HepG2 (cell line): ENCODE results near the gene ZBP1. TPM values are rescaled to one million over a fixed set of nuclear protein-coding genes. Genes with fewer than 3 reads are reported as not detected.
A peak's percentile ranks its signal among the peaks of the same experiment; 100 is the strongest.

Experiments used
- CHD4 ChIP-seq: fragments of 200-600 bp; sonication (generic); IDR thresholded peaks from 2 replicates; pipeline ENCODE4 v1.7.0; 2017; ENCODE audit warnings: mild to moderate bottlenecking, low read length, borderline replicate concordance
- DR1 ChIP-seq: sonication (generic); formaldehyde crosslinking; IDR thresholded peaks from 2 replicates; pipeline ENCODE4 v1.8.0; 2021; ENCODE audit warnings: mild to moderate bottlenecking, missing genetic modification reagents, inconsistent platforms
- HNRNPUL1 ChIP-seq: fragments of 200-400 bp; formaldehyde crosslinking; IDR thresholded peaks from 2 replicates; pipeline ENCODE4 v1.6.1; 2017; ENCODE audit warnings: low read depth, mild to moderate bottlenecking, low read length, moderate library complexity
- HOXA5 ChIP-seq: sonication (generic); formaldehyde crosslinking; IDR thresholded peaks from 2 replicates; pipeline ENCODE4 v1.4.0; 2020; ENCODE audit warnings: missing genetic modification reagents
- KDM1A ChIP-seq: IDR thresholded peaks from 2 replicates; pipeline ENCODE4 v1.6.1; 2016; ENCODE audit warnings: missing compliant biosample characterization
- KDM3A ChIP-seq: IDR thresholded peaks from 2 replicates; pipeline ENCODE4 v1.6.1; 2018; ENCODE audit warnings: low read depth, missing compliant biosample characterization
- KDM5B ChIP-seq: sonication (generic); formaldehyde crosslinking; IDR thresholded peaks from 2 replicates; pipeline ENCODE4 v1.4.0; 2020; ENCODE audit warnings: missing genetic modification reagents, mild to moderate bottlenecking, borderline replicate concordance
- MXI1 ChIP-seq: IDR thresholded peaks from 3 replicates; pipeline ENCODE4 v1.6.1; 2012; ENCODE audit warnings: low read depth, low read length, inconsistent platforms, borderline replicate concordance
- RBAK ChIP-seq: sonication (generic); formaldehyde crosslinking; IDR thresholded peaks from 2 replicates; pipeline ENCODE4 v1.5.1; 2020; ENCODE audit warnings: mild to moderate bottlenecking, missing genetic modification reagents
- REXO4 ChIP-seq: sonication (generic); formaldehyde crosslinking; IDR thresholded peaks from 2 replicates; pipeline ENCODE4 v1.8.0; 2022; ENCODE audit warnings: missing genetic modification reagents, mild to moderate bottlenecking, borderline replicate concordance
- RORA ChIP-seq: sonication (generic); formaldehyde crosslinking; IDR thresholded peaks from 2 replicates; pipeline ENCODE4 v1.5.0; 2020; ENCODE audit warnings: mild to moderate bottlenecking, missing genetic modification reagents, moderate library complexity
- SAP130 ChIP-seq: IDR thresholded peaks from 2 replicates; pipeline ENCODE4 v1.6.1; 2016; ENCODE audit warnings: low read depth
- SNAI1 ChIP-seq: sonication (generic); formaldehyde crosslinking; IDR thresholded peaks from 2 replicates; pipeline ENCODE4 v1.5.0; 2020; ENCODE audit warnings: mild to moderate bottlenecking, missing genetic modification reagents, borderline replicate concordance
- SP140L ChIP-seq: sonication (generic); formaldehyde crosslinking; IDR thresholded peaks from 2 replicates; pipeline ENCODE4 v1.4.0; 2020; ENCODE audit warnings: missing genetic modification reagents, borderline replicate concordance
- SP4 ChIP-seq: sonication (generic); formaldehyde crosslinking; IDR thresholded peaks from 2 replicates; pipeline ENCODE4 v1.8.1; 2023; ENCODE audit warnings: mild to moderate bottlenecking, missing genetic modification reagents
- TAF15 ChIP-seq: fragments of 200-400 bp; formaldehyde crosslinking; IDR thresholded peaks from one replicate; pipeline ENCODE4 v1.6.1; 2018; ENCODE audit warnings: mild to moderate bottlenecking, low read depth, low read length; ENCODE audit not compliant: poor library complexity, severe bottlenecking
- TBP ChIP-seq: sonication (generic); formaldehyde crosslinking; IDR thresholded peaks from 2 replicates; pipeline ENCODE4 v1.5.0; 2020; ENCODE audit warnings: missing genetic modification reagents
- TCF12 ChIP-seq, 2 experiments: fragments of 450-650 bp in 1 of 2; sonication (generic) in 1 of 2; formaldehyde crosslinking in 1 of 2; IDR thresholded peaks; 2 replicates each; pipeline versions ENCODE4 v1.6.1 to v1.8.0; 2017 to 2022; ENCODE audit warnings: antibody characterized with exemption in 1 of 2, mild to moderate bottlenecking in 1 of 2, missing genetic modification reagents in 1 of 2, moderate library complexity in 1 of 2
- TFDP1 ChIP-seq: IDR thresholded peaks from 2 replicates; pipeline ENCODE4 v1.6.1; 2016; ENCODE audit warnings: missing compliant biosample characterization, missing genetic modification reagents, borderline replicate concordance
- TFE3 ChIP-seq: IDR thresholded peaks from 2 replicates; pipeline ENCODE4 v1.6.1; 2016
- XRCC5 ChIP-seq: fragments of 200-400 bp; formaldehyde crosslinking; optimal IDR thresholded peaks from 2 replicates; pipeline ENCODE3; 2017; ENCODE audit warnings: mild to moderate bottlenecking, low read length
- ZNF598 ChIP-seq: sonication (generic); formaldehyde crosslinking; IDR thresholded peaks from 2 replicates; pipeline ENCODE4 v1.5.1; 2020; ENCODE audit warnings: mild to moderate bottlenecking, missing genetic modification reagents, borderline replicate concordance
- ZNF609 ChIP-seq: sonication (generic); formaldehyde crosslinking; IDR thresholded peaks from 2 replicates; pipeline ENCODE4 v1.4.0; 2020; ENCODE audit warnings: mild to moderate bottlenecking, missing genetic modification reagents, borderline replicate concordance
- polyA plus RNA-seq, 8 experiments: library from polyadenylated mRNA; depleted of rRNA in 3 of 8; stranded (reverse) in 7 of 8; unstranded in 1 of 8; fragments of >200 nt; fragmentation: Illumina TruSeq in 4 of 8; extraction: Trizol in 4 of 8; gene quantifications; 2 replicates each; pipeline versions ENCODE4 v1.2.1 to v1.2.3, GENCODE V29; 2011 to 2016; ENCODE audit warnings: low read depth in 4 of 8, missing spikeins in 1 of 8, mixed read lengths in 1 of 8; ENCODE audit not compliant: insufficient read depth in 1 of 8
- total RNA-seq, 5 experiments: library from RNA; depleted of rRNA; stranded (reverse); fragments of >200 nt; fragmentation: Illumina TruSeq; extraction: Trizol; gene quantifications; 2 replicates each; pipeline ENCODE4 v1.2.3, GENCODE V29; 2016; ENCODE audit warnings: low read depth in 1 of 5

The ZBP1 gene
- total and polyA plus RNA-seq, 2 of the 13 experiments (the other 11 are each of a cell fraction or from before 2014, with no cell fraction given), result not detected

GRCh38 chr20:57589728-57590484 is 30.3 kb downstream of the ZBP1 start (continued):
- TF ChIP-seq XRCC5, result peak; percentile 28
- no peak for TF ChIP-seq SP4 (CRISPR knock-in tag)
- TF ChIP-seq ZNF609 (CRISPR knock-in tag), result peak; percentile 43; the same call in 1 of the 2 replicates
- no peak for TF ChIP-seq RBAK (CRISPR knock-in tag)
- TF ChIP-seq SP140L (CRISPR knock-in tag), result no peak
- TF ChIP-seq SNAI1 (CRISPR knock-in tag), result no peak
- TF ChIP-seq RORA (CRISPR knock-in tag), result no peak
- no peak; the same call in 1 of the 2 replicates for TF ChIP-seq KDM1A (CRISPR knock-in tag)
- no peak for TF ChIP-seq DR1
- TF ChIP-seq TFDP1, result peak; percentile 68; the same call in 1 of the 2 replicates
- no peak for TF ChIP-seq TCF12 (IDR thresholded peaks at IDR 0.05)
- peak; percentile 78; the same call in 1 of the 2 replicates for TF ChIP-seq TCF12 (CRISPR knock-in tag; IDR thresholded peaks at IDR 0.05)
- TF ChIP-seq HNRNPUL1, result no peak
- peak; percentile 19; the same call in 1 of the 3 replicates for TF ChIP-seq MXI1
- 0 out of 2 replicates have a peak, but pooled peaks have one; percentile 48 for TF ChIP-seq KDM3A (CRISPR knock-in tag)
- no peak; the same call in 1 of the 2 replicates for TF ChIP-seq KDM5B
- TF ChIP-seq TFE3, result peak; percentile 59; the same call in 1 of the 2 replicates
- TF ChIP-seq ZNF598 (CRISPR knock-in tag), result peak; percentile 61; the same call in 1 of the 2 replicates
- TF ChIP-seq HOXA5, result no peak
- TF ChIP-seq SAP130 (CRISPR knock-in tag), result peak; percentile 76
- no peak for TF ChIP-seq REXO4
- no peak for TF ChIP-seq TBP (CRISPR knock-in tag)
- TF ChIP-seq CHD4, result peak; percentile 49; the same call in 1 of the 2 replicates
- TF ChIP-seq TAF15, result no peak
